ENCODE measurements around the gene DCXR. TPM values are rescaled to one million over a fixed set of nuclear protein-coding genes. Genes with fewer than 3 reads are reported as not detected.

The DCXR gene
- 105 and 113 TPM in 2 replicates for total RNA-seq

DNA sequence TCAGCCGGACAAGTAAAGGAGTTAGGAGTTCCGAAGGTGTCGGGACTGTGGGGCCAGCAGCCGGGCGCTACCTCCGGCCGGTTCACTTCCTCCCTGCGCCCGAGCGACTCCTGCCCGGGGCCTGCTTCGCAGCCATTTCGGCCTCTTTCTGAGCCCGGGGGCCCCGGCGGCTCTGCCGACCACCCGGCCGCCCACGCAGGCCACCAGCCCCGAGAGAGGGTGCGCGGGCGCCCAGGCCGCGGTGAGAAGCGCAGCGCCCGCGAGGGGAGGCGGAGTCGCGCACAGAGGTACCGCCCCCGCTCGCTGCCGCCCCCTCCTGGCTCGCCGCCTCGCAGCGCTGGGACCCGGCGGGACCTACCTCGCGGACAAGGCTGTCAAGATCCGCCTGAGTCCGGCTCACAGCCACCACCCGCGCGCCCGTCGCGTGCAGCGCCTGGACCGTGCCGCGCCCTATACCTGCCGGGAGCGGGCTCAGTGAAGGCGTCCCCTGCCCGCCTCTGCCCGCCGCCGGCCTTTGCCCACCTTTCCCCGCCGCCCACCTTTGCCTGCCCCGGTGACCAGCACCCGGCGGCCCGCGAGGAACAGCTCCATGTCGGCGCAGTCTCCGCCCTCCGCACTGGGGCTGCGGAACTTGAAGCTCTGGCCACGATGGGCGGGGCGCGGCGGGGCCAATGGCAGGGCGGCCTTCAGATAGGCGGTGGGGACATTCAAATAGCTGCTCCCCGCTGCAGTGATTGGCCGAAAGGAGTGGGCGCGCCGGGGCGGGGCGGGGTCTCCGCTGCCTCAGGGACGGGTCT is at the start of gene DCXR:
Gene DCXR, minus strand, starts transcription at position 606 of the 797 bp plus-strand sequence. Its CDS starts 15 bp downstream, at position 591.

DNA sequence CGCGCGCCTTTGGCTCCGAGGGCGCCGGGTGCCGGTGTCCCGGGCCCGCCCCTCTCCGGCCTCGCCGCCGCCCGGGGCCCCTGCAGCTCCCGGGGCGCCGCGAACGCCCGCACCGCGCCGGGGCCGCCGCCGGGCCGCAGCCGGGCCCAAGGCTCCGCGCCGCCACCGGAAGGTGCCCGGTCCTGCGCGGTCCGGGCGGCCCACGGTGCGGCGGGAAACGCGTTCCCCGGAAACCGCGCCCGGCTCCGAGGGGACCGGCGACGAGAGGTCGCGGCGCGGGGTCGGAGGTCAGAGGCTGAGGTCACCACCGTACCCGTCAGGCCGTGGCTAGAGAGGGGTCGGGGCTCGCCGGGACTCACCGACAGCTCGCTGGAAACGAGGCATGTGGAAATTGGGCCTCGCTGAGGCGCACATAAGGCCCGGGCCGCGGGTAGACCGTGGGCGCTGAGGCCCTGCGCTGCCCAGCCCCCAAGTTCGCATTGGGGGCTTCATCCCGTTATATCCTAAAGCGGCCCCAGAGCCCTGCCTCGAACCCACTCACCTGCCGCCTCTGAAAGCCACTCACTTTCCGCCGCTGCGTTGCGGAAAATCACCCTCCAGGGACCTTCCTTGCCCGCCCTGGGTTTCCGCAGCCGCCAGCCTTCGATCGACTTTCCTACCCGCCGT is 28.3 kb upstream of the DCXR start, which contains the start of gene DUS1L:
Gene DUS1L, minus strand, starts transcription at position 167 of the 666 bp plus-strand sequence. CDS start 745 bp downstream, outside the sequence.

DNA sequence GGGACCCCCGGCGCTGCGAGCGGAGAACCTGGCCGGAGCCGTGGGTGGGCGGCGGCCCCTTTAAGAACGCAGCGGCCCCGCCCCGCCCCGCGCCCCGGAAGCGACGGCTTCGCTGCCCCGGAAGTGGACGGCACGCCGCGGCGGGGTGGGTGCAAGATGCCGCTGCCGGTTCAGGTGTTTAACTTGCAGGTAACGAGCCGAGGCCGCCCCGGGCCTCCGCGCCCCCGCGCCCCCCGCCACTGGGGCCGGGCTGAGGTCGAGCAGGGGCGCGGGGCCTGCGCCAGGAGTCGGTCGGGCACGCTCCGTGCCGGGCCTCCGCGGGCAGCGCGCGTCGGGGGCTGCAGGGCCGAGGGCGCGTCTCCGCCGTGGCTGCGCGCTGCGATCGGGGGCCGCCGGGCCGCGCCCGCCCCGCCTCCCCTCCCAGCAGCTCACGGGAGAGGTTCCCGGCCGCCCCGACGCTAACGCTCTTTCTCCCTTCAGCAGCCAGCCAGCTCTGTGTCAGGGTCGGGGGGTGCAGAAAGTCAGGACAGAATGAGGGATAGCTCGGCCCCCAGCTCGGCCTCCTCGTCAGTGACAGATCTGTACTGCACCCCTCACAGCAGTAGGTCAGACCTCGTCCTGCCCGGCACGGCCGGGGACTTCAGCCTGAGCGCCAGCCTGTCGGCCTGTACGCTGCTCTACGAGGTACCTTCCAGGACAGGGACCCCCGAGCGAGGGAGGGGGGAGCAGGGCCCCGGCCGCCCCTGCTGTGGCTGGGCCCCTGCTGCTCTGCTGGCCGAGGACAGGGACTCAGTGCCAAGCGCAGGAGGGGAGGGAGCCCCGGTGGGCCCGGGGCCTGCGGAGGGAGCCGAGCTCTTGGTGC is 14.5 kb upstream of the DCXR start, which contains the start of the genes GPS1 and RFNG:
Gene GPS1, plus strand, starts transcription at position 123 of the 862 bp plus-strand sequence. Its CDS starts 34 bp downstream, at position 157.
Gene RFNG, minus strand, starts transcription at position 36 of the 862 bp plus-strand sequence. CDS start 45 bp downstream, outside the sequence.

DNA sequence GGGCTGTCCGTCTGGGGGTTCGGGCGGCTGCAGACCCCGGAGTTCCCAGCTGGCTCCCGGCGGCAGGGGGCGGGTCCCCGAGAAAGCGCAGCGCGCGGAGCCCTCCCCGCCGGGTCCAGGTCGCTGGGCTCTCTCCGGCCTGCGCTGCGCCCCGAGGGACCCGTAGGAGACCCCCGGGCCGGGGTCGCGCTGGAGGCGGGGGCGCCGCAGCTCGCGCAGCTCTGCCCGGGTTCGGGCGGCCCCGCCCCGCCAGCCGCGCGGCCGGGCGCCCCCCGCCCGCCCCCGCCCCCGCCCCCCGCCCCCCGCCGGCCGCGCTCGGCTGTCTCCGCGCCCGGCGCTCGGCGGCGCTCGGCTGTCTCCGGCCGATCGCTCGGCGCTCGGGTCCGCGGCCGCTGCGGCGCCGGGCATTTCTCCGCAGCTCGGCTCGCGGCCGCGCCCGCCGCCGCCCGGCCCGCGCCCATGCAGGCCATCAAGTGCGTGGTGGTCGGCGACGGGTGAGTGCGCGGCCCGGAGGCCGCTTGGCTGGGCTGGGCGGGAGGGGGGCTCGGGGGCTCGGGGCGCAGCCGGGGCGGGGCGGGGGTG is 6.1 kb downstream of the DCXR start, which contains the start of gene RAC3:
Gene RAC3, plus strand, starts transcription at position 376 of the 582 bp plus-strand sequence. Its CDS starts 84 bp downstream, at position 460.

DNA sequence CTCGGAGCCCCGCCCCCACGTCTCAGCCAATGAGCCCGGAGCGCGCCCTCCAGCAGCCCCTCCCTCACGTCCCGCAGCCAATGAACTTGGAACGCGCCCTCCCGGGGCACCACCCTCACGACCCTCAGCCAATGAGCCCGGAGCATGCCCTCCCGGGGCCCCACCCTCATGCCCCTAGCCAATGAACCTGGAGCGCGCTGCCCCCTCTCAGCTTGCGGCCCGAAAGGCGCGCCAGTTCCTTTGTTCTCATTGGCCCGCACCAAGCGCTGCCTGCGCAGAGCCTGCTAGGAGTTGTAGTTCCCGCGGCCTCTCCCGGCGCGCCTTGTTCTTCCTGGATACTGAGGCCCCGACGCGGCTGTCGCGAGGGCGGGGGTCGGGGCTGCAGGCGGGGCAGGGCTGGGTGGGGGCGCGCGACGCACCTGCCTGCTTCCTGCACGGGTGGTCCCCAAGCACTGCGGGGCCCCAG is 14.5 kb downstream of the DCXR start, which contains the start of gene LRRC45:
Gene LRRC45, plus strand, starts transcription at position 325 of the 466 bp plus-strand sequence. CDS start 339 bp downstream, outside the sequence.

DNA sequence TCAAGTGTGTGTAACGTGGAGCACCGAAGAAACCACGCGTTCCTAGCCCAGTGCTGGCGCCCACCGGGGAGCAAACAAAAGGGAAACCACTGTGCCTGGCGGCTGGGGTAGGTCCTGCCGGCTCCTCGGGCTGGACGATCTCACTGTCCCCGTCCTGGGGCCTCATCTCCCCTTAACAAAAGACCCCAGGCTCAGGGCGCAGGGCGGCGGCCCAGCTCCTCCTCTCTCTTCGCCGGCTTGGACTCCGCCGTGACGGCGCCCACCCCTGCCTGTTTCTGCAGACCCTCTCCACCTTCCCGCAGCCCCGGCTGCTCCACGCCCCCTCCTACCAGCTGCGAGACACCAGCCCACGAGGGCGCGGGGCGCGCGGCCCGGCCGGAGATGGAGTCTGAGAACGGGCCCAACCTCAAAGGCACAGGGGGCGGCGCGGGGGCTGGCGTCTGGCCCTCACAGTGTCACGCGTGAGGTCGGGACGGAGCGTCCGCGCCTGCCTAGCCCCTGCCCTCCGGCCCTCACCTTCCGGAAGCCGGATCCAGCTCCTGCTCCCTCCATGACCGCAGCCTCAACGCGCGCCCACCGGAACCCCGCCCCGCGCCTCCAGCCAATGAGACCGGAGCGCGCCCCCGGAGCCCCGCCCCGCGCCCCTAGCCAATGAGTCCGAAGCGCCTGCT is 15.1 kb downstream of the DCXR start, which contains the start of gene CENPX:
Gene CENPX, minus strand, starts transcription at position 569 of the 671 bp plus-strand sequence. Its CDS starts 17 bp downstream, at position 552.

Other genes with a start within 250 kb of the DCXR start
- 0.63 TPM in 1 of 2 replicates, not detected in the other for gene GCGR, start 233.5 kb downstream of the DCXR start, total RNA-seq
- gene MCRIP1, start 204.4 kb downstream of the DCXR start, total RNA-seq: 125 and 143 TPM in 2 replicates
- not detected in 2 replicates for gene PPP1R27, start 202.6 kb downstream of the DCXR start, total RNA-seq
- 811 and 1,110 TPM in 2 replicates for gene P4HB, start 177.2 kb downstream of the DCXR start, total RNA-seq
- gene ARHGDIA, start 166.4 kb downstream of the DCXR start, total RNA-seq: 386 and 596 TPM in 2 replicates
- gene ALYREF, start 146.1 kb downstream of the DCXR start, total RNA-seq: 102 and 252 TPM in 2 replicates
- gene ANAPC11, start 146.0 kb downstream of the DCXR start, total RNA-seq: 147 and 222 TPM in 2 replicates
- 3.6 and 5.2 TPM in 2 replicates for gene NPB, start 135.5 kb downstream of the DCXR start, total RNA-seq
- gene PCYT2, start 126.3 kb downstream of the DCXR start, total RNA-seq: 40.7 and 71.9 TPM in 2 replicates
- gene SIRT7, start 119.5 kb downstream of the DCXR start, total RNA-seq: 15.2 and 18.5 TPM in 2 replicates
- 14.3 and 18.4 TPM in 2 replicates for gene MAFG, start 110.0 kb downstream of the DCXR start, total RNA-seq
- 104 and 162 TPM in 2 replicates for gene PYCR1, start 100.4 kb downstream of the DCXR start, total RNA-seq
- gene MYADML2, start 90.5 kb downstream of the DCXR start, total RNA-seq: not detected in 2 replicates
- 0.38 TPM in 1 of 2 replicates, not detected in the other for gene NOTUM, start 76.5 kb downstream of the DCXR start, total RNA-seq
- 25.1 and 30.4 TPM in 2 replicates for gene ASPSCR1, start 60.1 kb downstream of the DCXR start, total RNA-seq
- 33.2 and 170 TPM in 2 replicates for gene CENPX, start 14.8 kb downstream of the DCXR start, total RNA-seq
- gene LRRC45, start 14.4 kb downstream of the DCXR start, total RNA-seq: 17.0 and 33.1 TPM in 2 replicates
- gene RAC3, start 6.0 kb downstream of the DCXR start, total RNA-seq: 66.7 and 82.3 TPM in 2 replicates
- gene RFNG, start 14.1 kb upstream of the DCXR start, total RNA-seq: 61.9 and 89.5 TPM in 2 replicates
- 149 and 212 TPM in 2 replicates for gene GPS1, start 14.2 kb upstream of the DCXR start, total RNA-seq
- 74.9 and 101 TPM in 2 replicates for gene DUS1L, start 28.1 kb upstream of the DCXR start, total RNA-seq
- 229 and 345 TPM in 2 replicates for gene FASN, start 60.5 kb upstream of the DCXR start, total RNA-seq
- 8.3 and 19.5 TPM in 2 replicates for gene CCDC57, start 175.1 kb upstream of the DCXR start, total RNA-seq
- gene SLC16A3, start 191.3 kb upstream of the DCXR start, total RNA-seq: 154 and 199 TPM in 2 replicates
- gene CSNK1D, start 236.0 kb upstream of the DCXR start, total RNA-seq: 56.4 and 73.3 TPM in 2 replicates

Data from mesangial cell (primary cell).